ENCODE data around the gene PEX3. TPM values are rescaled to one million over a fixed set of nuclear protein-coding genes. Genes with fewer than 3 reads are reported as not detected.
"Not testable (repeated sequence)": the region's sequence is repeated elsewhere in the genome, so short reads cannot be mapped to it uniquely, and the experiment has no call there.

The PEX3 gene
- total RNA-seq, 4 donors from 2014 or later: 4.1 to 16.6 (median 12.7) TPM

DNA sequence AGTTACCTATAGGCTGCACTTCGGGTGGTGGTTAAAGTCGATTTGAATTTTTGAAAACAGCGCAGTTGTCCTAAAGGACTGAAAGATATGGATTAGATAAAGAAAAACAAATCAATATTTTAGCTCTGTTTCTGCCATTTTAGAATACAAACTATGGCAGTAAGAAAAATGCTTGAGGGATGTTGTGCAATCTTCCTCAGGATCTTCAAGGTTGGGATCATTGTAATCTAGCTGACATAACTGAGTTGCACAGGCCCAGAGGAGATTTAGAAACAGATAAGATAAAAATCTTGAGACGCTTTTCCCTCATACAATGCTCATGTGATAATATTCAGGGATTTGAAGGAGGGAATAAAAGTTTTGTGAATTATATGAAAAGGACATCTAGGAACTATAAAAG lies 926 bp downstream of the PEX3 start:
- Histone ChIP-seq H3K4me3 (peak overlapping the region; percentile 56 to 80 (median 74)), H3K27me3 (no peaks in the 10 kb centered on the region), H3K27ac (peak overlapping the region in 3 of 4 donors; percentile 71 to 75 (median 71)), H3K9me3 (no peaks in the 10 kb centered on the region), H3K36me3 (no peaks in the 10 kb centered on the region), H3K4me1 (peaks cover 0 to 11% (median 2%) of the 10 kb centered on the region in 4 donors)
- TF ChIP-seq, protein P1, sequence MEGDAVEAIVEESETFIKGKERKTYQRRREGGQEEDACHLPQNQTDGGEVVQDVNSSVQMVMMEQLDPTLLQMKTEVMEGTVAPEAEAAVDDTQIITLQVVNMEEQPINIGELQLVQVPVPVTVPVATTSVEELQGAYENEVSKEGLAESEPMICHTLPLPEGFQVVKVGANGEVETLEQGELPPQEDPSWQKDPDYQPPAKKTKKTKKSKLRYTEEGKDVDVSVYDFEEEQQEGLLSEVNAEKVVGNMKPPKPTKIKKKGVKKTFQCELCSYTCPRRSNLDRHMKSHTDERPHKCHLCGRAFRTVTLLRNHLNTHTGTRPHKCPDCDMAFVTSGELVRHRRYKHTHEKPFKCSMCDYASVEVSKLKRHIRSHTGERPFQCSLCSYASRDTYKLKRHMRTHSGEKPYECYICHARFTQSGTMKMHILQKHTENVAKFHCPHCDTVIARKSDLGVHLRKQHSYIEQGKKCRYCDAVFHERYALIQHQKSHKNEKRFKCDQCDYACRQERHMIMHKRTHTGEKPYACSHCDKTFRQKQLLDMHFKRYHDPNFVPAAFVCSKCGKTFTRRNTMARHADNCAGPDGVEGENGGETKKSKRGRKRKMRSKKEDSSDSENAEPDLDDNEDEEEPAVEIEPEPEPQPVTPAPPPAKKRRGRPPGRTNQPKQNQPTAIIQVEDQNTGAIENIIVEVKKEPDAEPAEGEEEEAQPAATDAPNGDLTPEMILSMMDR (IDR thresholded peaks at IDR 0.05): no peak
- TF ChIP-seq POLR2A (IDR thresholded peaks at IDR 0.05): no peak
- no peak for DNase-seq

DNA sequence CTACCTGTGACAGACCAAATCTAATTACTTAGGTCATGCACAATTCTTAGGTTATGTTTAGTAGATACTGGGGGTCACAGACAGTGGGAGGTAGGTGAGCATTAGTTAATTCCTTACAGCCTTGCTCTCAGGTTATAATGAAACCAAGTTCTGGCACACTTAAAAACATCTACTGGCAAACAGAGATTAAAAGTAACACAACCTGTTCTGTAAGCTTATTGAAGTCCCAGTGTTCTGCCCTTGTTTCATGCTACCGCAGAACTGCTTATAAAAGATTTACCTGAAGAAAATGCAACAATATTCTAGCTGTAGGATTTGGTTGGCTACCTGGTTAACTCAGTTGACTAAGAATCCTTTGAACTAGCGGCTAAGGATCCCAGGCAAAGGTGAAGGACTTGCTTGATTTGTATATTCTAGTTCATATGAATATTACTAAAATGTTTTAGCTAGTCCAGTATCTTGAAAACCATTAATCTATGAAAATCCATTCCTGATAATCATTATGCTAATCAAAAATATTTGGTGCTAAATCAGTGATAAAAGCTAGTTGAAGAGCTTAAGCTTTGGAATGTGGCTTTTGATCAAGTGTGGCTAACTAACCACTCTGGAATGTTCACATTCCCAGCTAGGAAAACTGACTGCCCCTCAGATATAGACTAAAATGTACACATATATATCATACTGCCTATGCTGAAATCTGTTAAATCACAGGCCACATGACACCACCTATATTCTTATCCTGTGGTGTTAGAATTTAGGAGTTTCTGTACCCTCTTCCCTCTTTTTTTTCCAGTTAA lies 7.2 kb downstream of the PEX3 start:
- Histone ChIP-seq H3K9me3 (no peaks in the 10 kb centered on the region), H3K27ac (no peak overlapping the region), H3K4me3 (no peak overlapping the region), H3K4me1 (no peaks in the 10 kb centered on the region), H3K27me3 (no peaks in the 10 kb centered on the region), H3K36me3 (peaks cover 0 to 7% (median 0%) of the 10 kb centered on the region in 3 donors)
- no peak for TF ChIP-seq POLR2A (IDR thresholded peaks at IDR 0.05)
- TF ChIP-seq, protein P1 (IDR thresholded peaks at IDR 0.05): no peak
- no peak for DNase-seq

GRCh38 chr6:143465546-143465945 lies 14.9 kb downstream of the PEX3 start:
- H3K9me3 ChIP-seq: no peaks in the 10 kb centered on the region
- H3K4me3 ChIP-seq: no peak overlapping the region
- H3K4me1 ChIP-seq: no peaks in the 10 kb centered on the region
- DNase-seq: no peak
- no peak for TF ChIP-seq POLR2A (IDR thresholded peaks at IDR 0.05)
- no peaks in the 10 kb centered on the region for H3K27me3 ChIP-seq
- peaks cover 0 to 14% (median 0%) of the 10 kb centered on the region in 3 donors for H3K36me3 ChIP-seq
- H3K27ac ChIP-seq: no peak overlapping the region

DNA sequence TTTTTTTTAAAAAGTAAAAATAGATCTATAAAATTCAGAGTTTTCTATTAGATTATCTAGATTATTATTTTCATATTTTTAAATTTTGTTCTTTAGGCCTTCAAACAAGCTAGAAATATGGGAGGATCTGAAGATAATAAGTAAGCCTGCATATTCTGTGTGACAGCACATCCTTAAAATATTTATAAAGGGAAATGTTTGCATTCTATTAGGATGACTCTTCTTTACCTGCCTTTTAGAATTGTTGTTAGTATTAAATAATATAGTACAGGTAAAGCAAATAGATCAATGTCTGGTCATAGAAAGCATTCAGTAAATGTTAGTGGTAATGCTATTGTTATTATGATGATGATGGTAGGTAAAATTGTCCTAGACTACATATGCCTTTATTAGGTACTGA lies 17.4 kb downstream of the PEX3 start:
- H3K27ac ChIP-seq: no peak overlapping the region
- TF ChIP-seq, protein P1 (IDR thresholded peaks at IDR 0.05): no peak
- no peak for TF ChIP-seq POLR2A (IDR thresholded peaks at IDR 0.05)
- no peaks in the 10 kb centered on the region for H3K9me3 ChIP-seq
- DNase-seq: no peak
- H3K27me3 ChIP-seq: no peaks in the 10 kb centered on the region
- H3K4me3 ChIP-seq: no peak overlapping the region
- H3K4me1 ChIP-seq: no peaks in the 10 kb centered on the region
- peaks cover 0 to 20% (median 0%) of the 10 kb centered on the region in 3 donors for H3K36me3 ChIP-seq

- H3K27me3 ChIP-seq, H3K9me3 ChIP-seq, DNase-seq, H3K4me3 ChIP-seq, H3K4me1 ChIP-seq, H3K27ac ChIP-seq: not testable (repeated sequence)
- peaks cover 0 to 24% (median 0%) of the 10 kb centered on the region in 3 donors for H3K36me3 ChIP-seq
These were observed 18.2 kb downstream of the PEX3 start for GRCh38 chr6:143468823-143469222.

- no peaks in the 10 kb centered on the region for H3K4me1 ChIP-seq
- DNase-seq: no peak
- peaks cover 0 to 29% (median 0%) of the 10 kb centered on the region in 3 donors for H3K36me3 ChIP-seq
- H3K4me3 ChIP-seq: no peak overlapping the region
- no peak overlapping the region for H3K27ac ChIP-seq
- H3K27me3 ChIP-seq: no peaks in the 10 kb centered on the region
- no peak for TF ChIP-seq POLR2A (IDR thresholded peaks at IDR 0.05)
- TF ChIP-seq, protein P1 (IDR thresholded peaks at IDR 0.05): no peak
- H3K9me3 ChIP-seq: no peaks in the 10 kb centered on the region
These were observed 21.2 kb downstream of the PEX3 start for GRCh38 chr6:143471822-143472221.
